GM12878 (cell line): ENCODE results near the gene AFTPH. TPM values are rescaled to one million over a fixed set of nuclear protein-coding genes. Genes with fewer than 3 reads are reported as not detected.

ENCODE experiments used
- ATAC-seq: fragments of 200-7000 bp; cut with Tn5 transposase; 3 replicates; pipeline ENCODE4 v1.9.1; 2020; ENCODE audit warnings: mild to moderate bottlenecking, moderate library complexity
- BruUV-seq: library from RNA; stranded (reverse); fragments of 400-500 nt; replicated peaks from 2 replicates; lab custom pipeline; 2021; lab: Mats Ljungman, UMichigan
- CTCF ChIA-PET: fragments of 300-600 bp; sonication (Branson Sonifier 250); formaldehyde crosslinking; extraction: SDS; loops from one replicate; lab custom pipeline; 2021; ENCODE audit warnings: inconsistent platforms; lab: Yijun Ruan, JAX
- POLR2A ChIA-PET: fragments of 350-600 bp; formaldehyde crosslinking; extraction: SDS; loops from one replicate; lab custom pipeline; 2021; ENCODE audit warnings: inconsistent platforms; lab: Charles Lee
- RAD21 ChIA-PET: fragments of 300-600 bp; sonication (Branson Sonifier 250); formaldehyde crosslinking; loops from one replicate; lab custom pipeline; 2023; ENCODE audit warnings: antibody characterized with exemption; ENCODE audit not compliant: unreplicated experiment; lab: Charles Lee
- SMC1A ChIA-PET: fragments of 300-600 bp; sonication (Branson Sonifier 250); formaldehyde crosslinking; loops from one replicate; lab custom pipeline; 2023; ENCODE audit not compliant: unreplicated experiment, uncharacterized antibody; lab: Charles Lee
- DNase-seq: peaks from one replicate; pipeline ENCODE4 v3.0.0-alpha.2; 2011; ENCODE audit warnings: low read depth, low spot score
- FAIRE-seq: peaks from 3 replicates; lab custom pipeline; 2011; peaks lifted over from hg19 to GRCh38; lab: Jason Lieb, UNC
- H2AFZ ChIP-seq: 2 replicates; pipeline ENCODE4 v1.6.0; 2011; ENCODE audit warnings: low read depth, low read length, control low read depth; ENCODE audit not compliant: control insufficient read depth
- H3K27ac ChIP-seq: 2 replicates; pipeline ENCODE4 v1.5.1; 2011; ENCODE audit warnings: control low read depth; ENCODE audit not compliant: control insufficient read depth, insufficient read depth
- H3K27me3 ChIP-seq, 2 experiments: replicated peaks in 1 of 2; 2 replicates each; pipeline versions ENCODE4 v1.6.0 to v1.6.1; 2011; ENCODE audit warnings: low read length in 1 of 2; ENCODE audit not compliant: control insufficient read depth in 2 of 2, insufficient read depth in 2 of 2
- H3K36me3 ChIP-seq, 2 experiments: 2 replicates each; pipeline ENCODE4 v1.5.1; 2011; ENCODE audit warnings: low read length in 1 of 2; ENCODE audit not compliant: control insufficient read depth in 2 of 2, insufficient read depth in 2 of 2
- H3K4me1 ChIP-seq: 2 replicates; pipeline ENCODE4 v1.6.1; 2011; ENCODE audit warnings: mild to moderate bottlenecking, low read length, moderate library complexity, mixed read lengths; ENCODE audit not compliant: control insufficient read depth, insufficient read depth
- H3K4me2 ChIP-seq: 2 replicates; pipeline ENCODE4 v1.6.0; 2011; ENCODE audit warnings: control low read depth; ENCODE audit not compliant: control insufficient read depth, insufficient read depth
- H3K4me3 ChIP-seq: fragments of 200-600 bp; sonication (generic); 2 replicates; pipeline ENCODE4 v1.5.1; 2016
- H3K79me2 ChIP-seq: 2 replicates; pipeline ENCODE4 v1.6.0; 2011; ENCODE audit warnings: low read length; ENCODE audit not compliant: control insufficient read depth, insufficient read depth
- H3K9ac ChIP-seq: 2 replicates; pipeline ENCODE4 v1.8.0; 2011; ENCODE audit warnings: low read length, control low read depth, mixed read lengths; ENCODE audit not compliant: control insufficient read depth, insufficient read depth
- H3K9me3 ChIP-seq: replicated peaks from 3 replicates; pipeline ENCODE4 v1.5.1; 2011; ENCODE audit warnings: mild to moderate bottlenecking, low read length; ENCODE audit not compliant: control insufficient read depth, insufficient read depth
- H4K20me1 ChIP-seq: 2 replicates; pipeline ENCODE4 v1.6.0; 2011; ENCODE audit not compliant: control insufficient read depth, insufficient read depth
- HSF1 ChIP-seq: fragments of 150-350 bp; IDR thresholded peaks from 2 replicates; pipeline ENCODE4 v1.6.1; 2014; ENCODE audit warnings: mild to moderate bottlenecking, low read depth, low read length
- SKIL ChIP-seq: fragments of 450-650 bp; IDR thresholded peaks from 2 replicates; pipeline ENCODE4 v1.6.1; 2017; ENCODE audit warnings: mild to moderate bottlenecking, low read depth, inconsistent platforms; ENCODE audit not compliant: poor library complexity, severe bottlenecking
- SP1 ChIP-seq: IDR thresholded peaks from one replicate; pipeline ENCODE4 v1.6.1; 2011; ENCODE audit warnings: low read depth, low read length
- WGBS: methylation state at CpG from one replicate; pipeline ENCODE4 v1.1.6; 2016; ENCODE audit warnings: low lambda C conversion rate; ENCODE audit not compliant: insufficient replicate concordance, insufficient coverage; ENCODE audit errors: missing lambda C conversion rate; 5-methylcytosine and 5-hydroxymethylcytosine counted together
- in situ Hi-C: fragments of 300-500 bp; cut with MboI; formaldehyde crosslinking; loops from 9 replicates; pipeline ENCODE4 v1.14.3; 2018; ENCODE audit warnings: mixed read lengths
- intact Hi-C: fragments of 100-400 bp; cut with micrococcal nuclease; formaldehyde crosslinking; loops from one replicate; pipeline ENCODE4 v1.14.2; 2022; ENCODE audit not compliant: unreplicated experiment
- polyA plus RNA-seq, 11 experiments: library from polyadenylated mRNA; depleted of rRNA in 4 of 11; unstranded in 6 of 11; stranded (reverse) in 5 of 11; fragments of >200 nt; fragmentation: Nextera tagmentation in 4 of 11; fragmentation: Illumina TruSeq in 1 of 11; extraction: Ambion mirVana in 4 of 11; extraction: Trizol in 1 of 11; gene quantifications; 1 replicate in 1 of 11; 2 replicates in 10 of 11; pipeline versions ENCODE4 v1.2.1 to v1.2.3, GENCODE V29; 2011 to 2016; ENCODE audit warnings: inconsistent platforms in 2 of 11, missing spikeins in 2 of 11, low read depth in 1 of 11
- total RNA-seq, 4 experiments: library from RNA; depleted of rRNA in 3 of 4; stranded (reverse); fragments of >200 nt in 3 of 4; fragmentation: Illumina TruSeq in 1 of 4; extraction: Trizol in 1 of 4; gene quantifications; 2 replicates each; pipeline versions ENCODE4 v1.2.1 to v1.2.3, GENCODE V29; 2013 to 2021
- TF ChIP-seq, protein P1 (sequence below): IDR thresholded peaks from 2 replicates; pipeline ENCODE4 v1.6.1; 2011; ENCODE audit warnings: borderline replicate concordance, low read depth, mild to moderate bottlenecking, moderate library complexity, low read length; ENCODE audit not compliant: insufficient read depth, poor library complexity, severe bottlenecking

AFTPH gene
- total and polyA plus RNA-seq, 10 of the 15 experiments (the other 5 are each of a cell fraction or from before 2014, with no cell fraction given), result 25.6 to 77.3 (median 39.5) TPM

DNA sequence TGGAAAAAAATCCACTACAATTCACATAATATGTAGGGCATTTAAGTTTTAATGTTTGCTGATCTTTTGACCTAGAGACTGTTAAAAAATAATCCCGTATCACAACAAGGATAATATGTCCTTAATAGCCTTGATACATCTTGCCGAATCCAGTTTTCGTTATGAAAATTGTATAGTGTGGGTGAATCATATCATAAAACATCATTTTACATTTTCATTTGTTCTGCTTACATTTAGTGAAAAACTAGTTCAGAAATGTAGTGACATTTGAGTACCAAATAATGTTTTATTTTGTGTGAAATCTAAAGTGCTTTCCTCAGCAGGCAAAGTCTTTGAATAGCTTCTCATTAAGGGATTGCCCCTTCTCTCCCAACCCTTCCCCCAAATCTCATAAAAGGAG is 1.9 kb downstream of the AFTPH start:
- no peaks in the 10 kb centered on the region; a peak in 1 of 4 replicates for H3K36me3 ChIP-seq
- peak overlapping the region; percentile 95 for H3K4me3 ChIP-seq
- BruUV-seq, result no TSS peak
- TF ChIP-seq, protein P1, sequence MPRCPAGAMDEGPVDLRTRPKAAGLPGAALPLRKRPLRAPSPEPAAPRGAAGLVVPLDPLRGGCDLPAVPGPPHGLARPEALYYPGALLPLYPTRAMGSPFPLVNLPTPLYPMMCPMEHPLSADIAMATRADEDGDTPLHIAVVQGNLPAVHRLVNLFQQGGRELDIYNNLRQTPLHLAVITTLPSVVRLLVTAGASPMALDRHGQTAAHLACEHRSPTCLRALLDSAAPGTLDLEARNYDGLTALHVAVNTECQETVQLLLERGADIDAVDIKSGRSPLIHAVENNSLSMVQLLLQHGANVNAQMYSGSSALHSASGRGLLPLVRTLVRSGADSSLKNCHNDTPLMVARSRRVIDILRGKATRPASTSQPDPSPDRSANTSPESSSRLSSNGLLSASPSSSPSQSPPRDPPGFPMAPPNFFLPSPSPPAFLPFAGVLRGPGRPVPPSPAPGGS, result no peak
- TF ChIP-seq SKIL, result no peak
- TF ChIP-seq HSF1, result no peak
- TF ChIP-seq SP1, result no peak
- in situ Hi-C loops, result no loop called here
- no peaks in the 10 kb centered on the region for H4K20me1 ChIP-seq
- no peaks in the 10 kb centered on the region for H3K27me3 ChIP-seq
- POLR2A ChIA-PET, result interaction anchor here (0.6 to 3.8 kb wide), 8 partner anchors 13 to 530 kb away, joined by 3 to 20 read pairs (median 6); partner anchors contain the start of gene CEP68
- CTCF ChIA-PET, result interaction anchor here (1.6 to 6.8 kb wide), 6 partner anchors 8 to 81 kb away, joined by 5 to 145 read pairs (median 18); no protein-coding TSS in a partner anchor
- peak overlapping the region; percentile 51 for H3K4me2 ChIP-seq
- peaks cover 79% of the 10 kb centered on the region for H3K79me2 ChIP-seq
- FAIRE-seq (peak; percentile 61), ATAC-seq (no peak), DNase-seq (no peak)
- H3K9me3 ChIP-seq, result no peaks in the 10 kb centered on the region; the same call in 2 of the 3 replicates
- 2% methylated on average over 3 of the region's 3 CpGs for WGBS
- peak overlapping the region; percentile 94 for H3K27ac ChIP-seq
- H2AFZ ChIP-seq, result no peak overlapping the region
- peak overlapping the region; percentile 83 for H3K9ac ChIP-seq
- peaks cover 19% of the 10 kb centered on the region for H3K4me1 ChIP-seq
- RAD21 ChIA-PET, result interaction anchor here (1.1 to 7.6 kb wide), 15 partner anchors 7 to 392 kb away, joined by 3 to 93 read pairs (median 10); partner anchors contain the start of gene SERTAD2
- intact Hi-C loops, result no loop called here
- SMC1A ChIA-PET, result interaction anchor here (0.6 to 7.8 kb wide), 16 partner anchors 8 to 337 kb away, joined by 3 to 59 read pairs (median 6); no protein-coding TSS in a partner anchor
